T follicular helper cell (primary cell): ENCODE results near the gene MAP2K1.

Experiments used
- DNase-seq: peaks from one replicate; pipeline ENCODE4 v3.0.0-alpha.2; 2020; ENCODE audit warnings: low read depth

The MAP2K1 gene

DNA sequence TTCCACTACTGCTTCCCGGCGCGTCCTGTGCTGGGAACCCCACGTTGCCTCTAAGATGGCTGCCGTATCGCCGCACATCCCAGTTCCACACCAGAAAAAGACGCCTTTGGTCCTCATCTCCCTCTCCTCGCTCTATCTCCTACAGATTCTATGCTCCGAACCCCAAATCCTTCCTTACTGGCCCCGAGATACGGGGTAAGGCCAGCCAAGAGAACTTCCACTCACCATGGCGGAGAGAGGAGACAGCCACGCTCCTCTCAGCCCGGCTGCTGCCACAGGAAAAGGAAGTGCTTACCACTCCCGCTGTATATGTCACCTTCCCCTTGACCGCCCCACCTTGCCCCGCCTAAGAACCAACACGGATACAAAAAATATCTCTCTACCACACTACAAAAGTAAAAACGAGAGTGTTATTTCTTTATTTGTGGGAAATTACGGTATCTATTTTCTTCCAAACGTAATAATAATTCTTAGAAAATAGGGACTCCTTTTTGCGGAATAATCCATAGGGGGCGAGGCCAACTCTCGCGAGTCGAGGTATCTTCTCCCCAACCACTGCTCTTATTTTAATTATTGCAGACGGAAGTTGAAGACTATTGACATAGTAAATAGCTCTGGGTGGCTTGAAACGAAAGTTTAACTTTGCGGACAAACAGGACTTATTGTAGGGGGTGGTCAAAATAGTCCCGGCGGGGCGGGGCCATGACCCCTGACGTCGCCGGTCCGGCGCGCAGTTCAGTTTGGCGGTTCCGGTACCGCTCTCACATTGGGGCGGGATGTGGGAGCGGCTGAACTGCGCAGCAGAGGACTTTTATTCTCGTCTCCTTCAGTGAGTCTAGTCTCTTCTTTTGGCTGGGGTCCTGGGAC lies 118.1 kb downstream of the MAP2K1 start, which contains the start of the genes RPL4 and ZWILCH:
Gene RPL4 (minus strand): TSS at position 293 of the 867 bp plus-strand sequence. CDS start 65 bp downstream, at position 228.
Gene ZWILCH (plus strand): TSS at position 764 of the 867 bp plus-strand sequence. CDS start 13 bp downstream, at position 777.
- peak; percentile 75 for DNase-seq

GRCh38 chr15:66505430-66505811 lies 118.7 kb downstream of the MAP2K1 start:
- DNase-seq, result no peak

DNA sequence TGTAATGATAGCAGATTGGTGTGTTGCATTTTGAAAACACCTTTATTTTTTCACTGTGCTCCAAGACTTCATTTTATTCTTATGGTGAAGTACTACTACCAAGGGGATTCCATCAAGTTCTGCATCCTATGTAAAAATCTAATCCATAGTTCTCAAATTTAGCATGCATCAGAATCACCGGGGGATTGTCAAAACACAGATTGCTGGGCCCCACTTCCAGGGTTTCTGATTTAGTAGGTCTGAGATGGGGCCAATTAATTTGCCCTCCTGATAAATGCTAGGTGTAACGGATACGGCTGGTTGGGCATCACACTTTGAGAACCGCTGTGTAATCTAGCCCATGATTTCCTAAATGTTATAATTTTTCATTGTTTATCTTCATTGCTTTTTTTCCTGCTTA lies 119.1 kb downstream of the MAP2K1 start:
- no peak for DNase-seq

DNA sequence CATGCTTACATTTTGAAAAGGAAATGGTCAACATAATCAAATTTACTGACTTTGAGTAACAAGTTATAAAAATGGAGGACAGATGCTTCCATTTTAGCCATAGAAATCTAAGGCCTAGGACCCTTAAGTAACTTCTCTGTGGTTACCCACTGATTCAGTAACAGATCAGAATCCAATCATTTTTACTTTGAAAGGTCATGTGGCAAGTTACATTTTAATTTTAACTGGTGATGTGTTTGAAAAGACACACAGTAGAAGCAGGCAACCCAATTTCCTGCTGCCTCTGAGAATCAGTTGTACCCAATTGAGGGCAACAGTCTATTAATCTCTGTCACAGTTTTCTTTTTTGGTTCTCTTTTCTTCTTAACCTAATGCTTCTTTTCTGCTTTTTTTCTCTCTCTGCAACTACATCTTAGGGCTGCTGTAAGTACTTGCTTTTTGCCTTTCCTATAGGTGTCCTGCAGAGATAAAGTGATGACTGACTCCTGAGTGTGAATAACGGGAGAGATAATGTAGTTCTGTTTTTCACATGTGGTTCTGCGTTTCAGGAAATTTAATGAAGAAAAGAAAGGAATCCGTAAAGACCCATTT lies 121.7 kb downstream of the MAP2K1 start:
- no peak for DNase-seq

DNA sequence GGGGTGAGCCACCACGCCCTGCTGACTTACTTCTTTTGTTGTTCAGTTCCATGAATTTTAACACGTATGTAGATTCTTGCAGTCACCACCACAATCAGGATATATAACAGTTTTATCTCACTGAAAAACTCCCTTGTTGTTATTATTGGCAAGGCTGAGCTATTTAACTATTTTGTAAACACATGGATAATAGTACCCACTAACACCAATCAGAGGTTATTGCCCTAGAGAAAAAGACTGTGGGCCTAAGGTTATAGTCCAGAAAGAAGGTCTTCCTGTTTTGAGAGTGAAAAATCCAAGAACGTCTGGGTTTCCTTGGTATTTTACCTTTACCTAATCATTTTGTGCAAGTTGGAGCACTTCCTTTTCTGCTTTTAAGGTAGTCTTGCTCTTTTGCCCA lies 127.9 kb downstream of the MAP2K1 start:
- DNase-seq, result no peak

DNA sequence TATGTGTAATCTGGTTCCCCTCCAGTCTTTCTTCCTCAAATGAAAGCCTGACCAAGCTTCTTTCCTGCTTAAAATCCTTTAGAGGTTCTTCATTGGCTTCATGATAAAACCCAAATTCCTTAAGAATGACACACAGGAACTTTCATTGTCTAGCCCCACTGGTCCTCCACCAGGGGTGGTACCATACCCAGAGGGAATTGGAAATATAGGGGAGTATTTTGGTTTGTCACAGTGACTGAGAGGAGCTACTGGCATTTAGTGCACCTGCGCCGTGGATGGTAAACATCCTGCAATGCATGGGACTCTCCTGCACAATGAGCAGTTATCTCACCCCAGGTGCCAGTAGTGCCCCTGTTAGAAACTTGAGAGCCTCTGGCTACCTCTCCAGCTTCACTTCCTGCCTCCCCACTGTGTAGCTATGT lies 129.2 kb downstream of the MAP2K1 start:
- DNase-seq, result no peak

DNA sequence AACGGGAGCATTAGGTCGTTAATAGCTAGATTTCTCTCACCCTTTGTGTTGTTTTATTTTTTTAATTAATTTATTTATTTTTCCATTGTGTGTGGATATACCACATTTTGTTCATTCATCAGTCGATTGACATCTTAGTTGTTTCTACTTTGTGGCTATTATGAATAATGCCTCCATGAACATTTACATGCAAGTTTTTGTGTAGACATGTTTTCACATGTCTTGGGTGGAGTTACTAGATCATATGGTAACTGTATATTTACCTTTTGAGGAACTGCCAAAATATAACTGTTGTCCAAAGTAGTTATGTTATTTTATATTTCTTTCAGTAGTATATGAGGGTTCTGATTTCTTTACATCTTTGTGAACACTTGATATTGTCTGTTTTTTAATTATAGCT lies 137.2 kb downstream of the MAP2K1 start:
- no peak for DNase-seq

- no peak for DNase-seq
Observed at GRCh38 chr15:66524838-66525237, 138.1 kb downstream of the MAP2K1 start.

GRCh38 chr15:66535056-66535455 lies 148.3 kb downstream of the MAP2K1 start:
- DNase-seq, result no peak
